Stomach (tissue), 4 donors: ENCODE measurements around the gene ATP11C.
"Not testable (repeated sequence)": the region's sequence is repeated elsewhere in the genome, so short reads cannot be mapped to it uniquely, and the experiment has no call there.

Experiments used
- CTCF ChIP-seq, 7 experiments: fragments of 450-650 bp in 4 of 7; fragments of 200-600 bp in 3 of 7; sonication (generic) in 3 of 7; IDR thresholded peaks; one replicate each; pipeline ENCODE4 v1.5.1; 2016 to 2019; ENCODE audit warnings: antibody characterized with exemption in 7 of 7, control low read depth in 2 of 7, mild to moderate bottlenecking in 1 of 7
- POLR2A ChIP-seq, 4 donors: fragments of 450-650 bp; IDR thresholded peaks; one replicate each; pipeline ENCODE4 v1.6.1; 2016; ENCODE audit warnings: antibody characterized with exemption in 4 of 4, control low read depth in 2 of 4, mild to moderate bottlenecking in 1 of 4, moderate library complexity in 1 of 4
- POLR2AphosphoS5 ChIP-seq, 3 donors: sonication (generic); formaldehyde crosslinking; IDR thresholded peaks; one replicate each; pipeline ENCODE4 v1.6.1; 2016; ENCODE audit warnings: antibody characterized with exemption in 3 of 3

GRCh38 chrX:139966159-139966558 is 33.3 kb upstream of the ATP11C start:
- TF ChIP-seq CTCF, POLR2A, POLR2AphosphoS5 (IDR thresholded peaks at IDR 0.05): not testable (repeated sequence)
